ENCODE results near the gene SCTR.

- TF ChIP-seq CTCF (conservative IDR thresholded peaks at IDR 0.05) (no peak), EZH2 (IDR thresholded peaks at IDR 0.05; ENCODE audit: low read depth) (no peak)
These were observed 2.7 kb downstream of the SCTR start for GRCh38 chr2:119521433-119522050.

Measured in PC-9 (cell line).